ENCODE results near the gene SSBP4.

GRCh38 chr19:18388100-18388959 lies 30.9 kb upstream of the SSBP4 start:
- peak; percentile 85 for TF ChIP-seq CTCF (IDR thresholded peaks at IDR 0.05)
- no peak for TF ChIP-seq GABPA (IDR thresholded peaks at IDR 0.05; ENCODE audit: low read depth)
- no peak for TF ChIP-seq RFX5 (IDR thresholded peaks at IDR 0.05; ENCODE audit: low read length)
- no peak for TF ChIP-seq JUND (IDR thresholded peaks at IDR 0.05)
- no peak for TF ChIP-seq EZH2phosphoT487 (IDR thresholded peaks at IDR 0.05; ENCODE audit: borderline replicate concordance, low read depth)
- TF ChIP-seq, protein P1, sequence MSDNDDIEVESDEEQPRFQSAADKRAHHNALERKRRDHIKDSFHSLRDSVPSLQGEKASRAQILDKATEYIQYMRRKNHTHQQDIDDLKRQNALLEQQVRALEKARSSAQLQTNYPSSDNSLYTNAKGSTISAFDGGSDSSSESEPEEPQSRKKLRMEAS (IDR thresholded peaks at IDR 0.05; ENCODE audit: low read depth): peak; percentile 68; the same call in 1 of the 2 replicates
- 0 out of 2 replicates have a peak, but pooled peaks have one; percentile 21 for TF ChIP-seq TAF1 (IDR thresholded peaks at IDR 0.05; ENCODE audit: borderline replicate concordance, low read depth, low read length)
- no peak for TF ChIP-seq EP300 (IDR thresholded peaks at IDR 0.05; ENCODE audit: borderline replicate concordance in 1 of 2, low read depth in 1 of 2, low read length in 1 of 2)
